GM19372 (cell line): Measurements from ENCODE around the gene NT5C2.
A peak's percentile ranks its signal among the peaks of the same experiment; 100 is the strongest.
"Not testable (repeated sequence)": the region's sequence is repeated elsewhere in the genome, so short reads cannot be mapped to it uniquely, and the experiment has no call there.

ENCODE experiments used
- ATAC-seq: cut with Tn5 transposase; IDR thresholded peaks from one replicate; pipeline ENCODE4 v1.9.1; 2021; ENCODE audit warnings: mild to moderate bottlenecking, low read depth, moderate library complexity; ENCODE audit not compliant: unreplicated experiment

The NT5C2 gene

DNA sequence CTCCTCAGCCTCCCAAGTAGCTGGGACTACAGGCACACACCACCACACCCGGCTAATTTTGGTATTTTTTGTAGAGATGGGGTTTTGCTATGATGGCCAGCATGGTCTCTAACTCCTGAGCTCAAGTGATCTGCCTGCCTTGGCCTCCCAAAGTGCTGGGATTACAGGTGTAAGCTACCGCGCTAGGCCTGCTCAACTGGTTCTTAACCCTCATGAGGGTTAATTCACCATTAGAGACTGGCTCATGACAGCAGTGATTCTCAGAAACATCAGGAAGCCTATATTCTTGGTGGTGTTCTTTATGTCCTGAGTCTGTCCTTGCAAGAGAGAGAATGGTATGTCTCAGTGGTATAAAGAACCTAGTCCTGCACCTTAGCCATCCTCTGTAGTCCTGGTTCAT, 10.4 kb upstream of the NT5C2 start:
- no peak for ATAC-seq

DNA sequence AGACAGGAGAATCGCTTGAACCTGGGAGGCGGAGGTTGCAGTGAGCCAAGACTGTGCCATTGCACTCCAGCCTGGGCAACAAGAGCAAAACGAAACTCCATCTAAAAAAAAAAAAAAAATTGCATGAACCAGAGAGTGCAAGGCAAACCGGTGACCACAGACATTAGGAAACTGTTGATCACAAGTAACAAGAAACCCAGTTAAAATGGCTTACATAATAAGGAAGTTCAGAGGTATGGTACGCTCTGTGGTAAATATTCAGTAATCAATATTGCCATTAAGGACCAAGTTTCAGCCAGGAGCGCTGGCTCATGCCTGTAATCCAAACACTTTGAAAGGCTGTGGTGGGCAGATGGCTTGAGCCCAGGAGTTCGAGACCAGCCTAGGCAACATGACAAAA, 9.2 kb upstream of the NT5C2 start:
- no peak for ATAC-seq

DNA sequence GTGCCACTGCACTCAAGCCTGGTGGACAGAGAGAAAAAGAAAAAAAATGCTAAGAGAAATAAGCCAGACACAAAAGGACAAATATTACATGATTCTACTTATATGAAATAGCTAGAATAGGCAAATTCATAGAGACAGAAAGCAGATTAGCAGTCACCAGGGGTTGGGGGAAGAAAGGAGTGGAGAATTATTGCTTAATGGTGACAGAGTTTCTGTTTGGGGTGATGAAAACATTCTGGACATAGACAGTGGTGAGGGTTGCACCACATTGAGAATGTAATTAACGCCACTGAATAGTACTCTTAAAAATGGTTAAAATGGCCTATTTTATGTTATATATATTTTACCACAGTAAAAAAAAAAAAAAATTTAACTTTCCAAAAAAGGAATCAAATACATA, 6.4 kb upstream of the NT5C2 start:
- no peak for ATAC-seq

DNA sequence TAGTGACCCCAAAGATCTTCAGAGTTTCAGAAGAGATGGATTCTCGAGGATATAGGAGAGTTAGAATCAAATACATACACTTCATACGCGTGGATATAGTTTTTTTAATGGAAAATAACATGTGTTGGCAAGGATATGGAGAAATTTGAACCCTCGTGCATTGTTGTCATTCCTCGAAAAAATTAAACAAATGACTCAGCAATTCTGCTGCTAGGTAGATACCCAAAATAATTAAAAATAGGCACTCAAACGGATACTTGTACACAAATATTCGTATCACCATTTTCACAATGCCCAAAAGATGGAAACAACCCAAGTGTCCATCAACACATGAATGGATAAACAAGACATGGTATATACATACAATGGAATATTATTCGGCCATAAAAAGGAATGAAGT, 5.6 kb upstream of the NT5C2 start:
- no peak for ATAC-seq

DNA sequence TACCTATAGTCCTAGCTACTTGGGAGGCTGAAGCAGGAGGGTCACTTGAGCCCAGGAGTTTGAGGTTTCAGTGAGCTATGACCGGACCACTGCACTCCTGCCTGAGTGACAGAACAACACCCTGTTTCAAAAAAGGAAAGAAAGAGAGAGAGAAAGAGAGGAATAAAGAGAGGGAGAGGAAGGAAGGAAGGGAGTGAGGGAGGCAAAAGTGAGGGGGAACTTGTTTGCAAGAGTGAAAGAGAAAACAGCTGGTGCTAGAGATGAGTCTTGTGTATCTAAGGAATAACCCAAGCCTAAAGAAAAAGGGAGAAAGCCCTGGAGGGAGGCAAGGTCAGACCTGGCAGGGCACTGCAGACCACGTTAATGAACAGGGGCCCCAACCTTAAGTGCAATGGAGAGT, 4.8 kb upstream of the NT5C2 start:
- no peak for ATAC-seq

DNA sequence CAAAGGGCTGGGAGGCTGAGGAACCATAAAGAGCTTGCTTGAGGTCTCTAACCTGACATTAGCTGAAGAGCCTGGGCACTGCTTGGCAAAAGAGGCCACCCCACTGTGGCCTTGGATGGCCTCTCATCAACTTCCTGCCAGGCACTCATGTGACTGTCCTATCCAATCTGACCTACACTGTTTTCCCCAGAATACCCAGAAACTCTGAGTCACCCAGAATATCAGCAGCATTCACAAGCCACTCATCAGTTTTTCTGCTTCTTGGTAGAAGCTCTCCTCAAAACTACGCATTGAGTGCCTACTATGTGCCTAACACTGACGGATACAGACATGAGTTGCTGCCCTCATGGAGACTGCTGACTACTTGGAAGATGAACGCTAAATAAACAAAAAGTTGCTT, 4.1 kb upstream of the NT5C2 start:
- no peak for ATAC-seq

DNA sequence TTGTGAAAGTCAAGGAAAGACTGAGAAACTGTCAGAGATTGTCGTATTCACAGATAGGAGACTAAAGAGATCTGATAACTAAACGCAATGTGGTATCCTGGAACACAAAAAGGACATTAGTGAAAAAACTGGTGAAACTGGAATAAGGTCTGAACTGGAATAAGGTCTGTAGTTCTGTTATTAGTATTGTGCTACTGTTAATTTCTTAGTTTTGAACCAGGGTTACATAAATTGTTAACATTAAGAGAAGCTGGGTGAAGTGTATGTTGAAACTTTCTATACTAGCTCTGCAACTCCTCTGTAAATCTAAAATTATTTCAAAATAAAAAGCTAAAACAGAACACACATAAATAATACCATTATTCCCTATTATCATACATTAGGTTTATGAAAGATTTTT, 3.4 kb upstream of the NT5C2 start:
- ATAC-seq = no peak

DNA sequence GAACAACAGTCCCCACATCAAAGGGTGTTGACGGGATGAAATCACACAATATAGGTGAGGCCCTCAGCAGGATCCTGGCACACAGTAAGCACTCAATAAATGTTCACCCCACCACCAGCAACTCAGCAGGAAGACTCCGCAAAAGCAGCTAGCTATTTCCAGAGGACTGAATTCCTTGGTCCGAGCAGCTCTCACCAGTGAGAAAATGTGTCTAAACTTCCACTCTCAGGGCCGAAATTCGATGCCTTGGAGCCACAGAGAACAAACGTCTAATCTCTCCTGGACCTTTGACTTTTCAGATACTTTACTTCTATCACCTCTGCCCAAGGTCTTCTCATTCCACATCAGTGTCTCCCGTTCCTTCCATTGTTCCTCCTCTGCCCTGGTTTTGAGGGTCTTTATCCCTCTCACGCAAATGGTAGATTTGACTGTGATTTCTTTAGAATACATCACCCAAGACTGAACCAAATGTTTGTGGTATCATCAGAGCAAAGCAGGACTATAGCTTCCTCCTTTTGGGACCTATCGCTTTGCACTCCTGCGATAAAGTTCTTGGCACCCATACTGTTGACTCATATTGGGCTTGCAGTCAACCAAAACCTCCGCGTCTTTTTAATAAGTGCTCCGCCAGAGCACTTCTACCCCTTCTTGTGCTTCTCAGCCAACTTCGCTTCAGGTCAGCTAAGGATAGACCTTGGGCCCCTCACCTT, 903 bp upstream of the NT5C2 start:
- no peak for ATAC-seq

DNA sequence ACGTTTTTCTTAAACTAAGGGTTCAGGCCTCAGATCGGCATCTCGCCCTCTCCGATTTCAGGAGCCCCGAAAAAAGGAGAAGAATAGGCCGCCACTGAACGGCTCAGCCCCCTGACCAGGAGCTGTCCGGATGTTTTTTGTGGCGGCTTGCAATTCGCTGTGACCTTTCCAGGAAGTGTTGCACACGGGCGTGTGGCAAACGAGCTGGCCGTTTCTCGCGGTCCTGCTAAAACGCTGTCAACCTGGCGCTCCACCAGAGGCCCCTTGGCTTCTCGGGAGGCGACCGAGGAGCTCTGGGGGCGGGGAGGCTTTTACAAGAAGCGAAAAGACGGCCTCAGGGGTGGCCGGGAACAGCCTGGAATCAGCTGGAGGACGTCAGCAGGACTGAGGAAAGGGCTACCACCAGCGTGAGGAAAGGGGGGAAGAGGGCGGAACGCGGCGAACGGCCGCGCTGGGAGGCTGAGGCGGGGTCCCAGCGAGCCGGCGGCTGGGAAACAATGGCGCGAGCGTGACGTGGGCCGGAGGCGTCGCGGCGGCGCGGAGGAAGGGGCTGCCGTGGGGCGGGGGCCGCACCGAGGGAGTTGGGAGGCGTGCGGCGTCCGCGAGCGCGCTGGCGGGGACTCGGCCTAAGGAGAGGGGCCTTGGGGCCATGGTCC, 493 bp downstream of the NT5C2 start:
- ATAC-seq = peak; percentile 52

DNA sequence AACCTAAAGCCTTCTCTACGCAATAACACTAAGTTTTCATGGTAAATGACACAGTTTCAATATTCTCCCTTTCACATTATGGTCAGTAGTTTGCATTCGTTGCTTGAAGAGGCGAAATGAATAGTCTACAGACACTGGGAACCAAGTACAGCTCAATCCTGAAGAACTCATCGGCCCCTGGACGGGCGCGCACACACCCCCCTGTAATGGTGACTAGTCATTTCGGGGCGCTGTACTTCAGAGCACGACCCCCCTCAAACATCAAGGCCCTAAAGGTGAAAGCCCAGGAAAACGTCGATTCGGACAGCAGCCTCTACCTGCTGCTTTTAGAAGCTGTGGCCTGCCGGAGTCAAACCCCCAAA, 1.0 kb downstream of the NT5C2 start:
- no peak for ATAC-seq

DNA sequence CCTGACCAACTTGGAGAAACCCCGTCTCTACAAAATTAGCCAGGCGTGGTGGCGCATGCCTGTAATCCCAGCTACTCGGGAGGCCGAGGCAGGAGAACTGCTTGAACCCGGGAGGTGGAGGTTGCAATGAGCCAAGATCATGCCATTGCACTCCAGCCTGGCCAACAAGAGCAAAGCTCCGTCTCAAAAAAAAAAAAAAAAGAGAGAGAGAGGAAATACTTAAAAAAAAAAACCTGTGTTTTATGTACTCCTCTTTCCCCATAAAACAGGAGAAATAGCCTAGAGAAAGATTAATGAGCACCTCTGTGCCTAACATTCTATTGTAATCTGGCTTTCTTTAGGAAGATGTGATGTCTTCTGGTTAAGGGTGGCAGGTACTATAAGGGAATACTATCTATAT, 1.9 kb downstream of the NT5C2 start:
- ATAC-seq = not testable (repeated sequence)

DNA sequence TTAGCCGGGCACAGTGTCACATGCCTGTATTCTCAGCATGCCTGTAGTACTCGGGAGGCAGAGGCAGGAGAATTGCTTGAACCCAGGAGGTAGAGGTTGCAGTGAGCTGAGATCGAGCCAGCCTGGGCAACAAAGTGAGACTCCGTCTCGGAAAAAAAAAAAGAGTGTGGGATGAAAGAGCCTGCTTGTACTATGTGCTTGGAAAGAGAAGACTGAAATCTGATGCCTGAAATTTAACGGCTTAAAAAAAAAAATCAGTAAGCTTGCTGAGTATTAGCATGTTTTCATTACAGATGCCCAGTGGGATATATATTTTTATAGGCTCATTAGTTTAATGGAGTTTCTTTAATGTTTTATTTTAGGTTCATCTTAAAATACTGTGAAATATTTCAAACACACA, 4.2 kb downstream of the NT5C2 start:
- no peak for ATAC-seq

DNA sequence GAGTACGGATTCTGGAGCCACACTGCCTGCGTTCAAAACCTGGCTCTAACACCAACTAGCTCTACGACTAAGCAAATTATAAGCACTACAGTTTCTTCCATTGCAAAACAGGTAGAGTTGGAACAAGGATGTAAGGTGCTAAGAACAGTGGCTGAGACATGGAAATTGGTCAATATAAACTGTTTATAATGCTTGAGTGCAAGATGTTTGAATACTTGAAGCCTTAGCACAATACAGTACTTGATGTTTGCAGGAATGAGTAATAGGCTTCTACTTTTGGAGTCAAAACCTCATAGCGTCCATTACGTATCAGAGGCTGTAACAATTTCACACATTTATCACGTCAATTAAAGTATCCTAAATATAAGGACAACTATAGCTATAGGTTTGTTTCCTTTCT, 6.9 kb downstream of the NT5C2 start:
- no peak for ATAC-seq

DNA sequence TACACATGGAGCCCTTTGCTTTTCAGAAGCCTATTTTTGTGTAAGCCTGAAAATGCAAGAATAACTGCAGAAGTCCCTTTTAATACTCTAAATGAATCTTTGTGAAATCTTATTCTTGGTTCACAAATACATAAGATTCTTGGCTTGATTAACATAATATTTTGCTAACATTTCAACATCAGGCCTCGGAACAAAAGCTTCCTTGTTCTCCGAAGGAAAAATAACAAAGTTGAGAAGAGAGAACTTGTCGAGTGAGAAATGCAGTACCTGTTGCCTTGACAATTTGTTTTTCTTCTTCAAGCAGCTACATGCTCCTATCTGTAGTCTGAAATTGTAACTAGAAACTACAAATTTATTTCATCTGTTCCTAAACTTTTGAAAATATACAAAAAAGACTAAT, 8.5 kb downstream of the NT5C2 start:
- ATAC-seq = no peak

DNA sequence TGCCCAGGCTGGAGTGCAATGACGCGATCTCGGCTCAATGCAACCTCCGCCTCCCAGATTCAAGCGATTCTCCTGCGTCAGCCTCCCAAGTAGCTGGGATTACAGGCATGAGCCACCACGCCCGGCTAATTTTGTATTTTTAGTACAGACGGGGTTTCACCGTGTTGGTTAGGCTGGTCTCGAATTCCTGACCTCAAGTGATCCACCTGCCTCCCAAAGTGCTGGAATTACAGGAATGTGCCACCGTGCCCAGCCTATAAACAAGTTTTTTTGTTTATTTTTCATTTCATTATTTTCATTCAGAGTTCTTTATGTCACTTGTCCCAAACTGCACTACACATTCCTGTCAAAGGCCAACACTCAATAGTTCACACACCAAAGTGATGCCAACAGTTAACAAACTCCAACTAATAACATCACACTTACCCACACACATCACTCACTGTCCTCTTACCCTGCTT, 9.1 kb downstream of the NT5C2 start:
- not testable (repeated sequence) for ATAC-seq

DNA sequence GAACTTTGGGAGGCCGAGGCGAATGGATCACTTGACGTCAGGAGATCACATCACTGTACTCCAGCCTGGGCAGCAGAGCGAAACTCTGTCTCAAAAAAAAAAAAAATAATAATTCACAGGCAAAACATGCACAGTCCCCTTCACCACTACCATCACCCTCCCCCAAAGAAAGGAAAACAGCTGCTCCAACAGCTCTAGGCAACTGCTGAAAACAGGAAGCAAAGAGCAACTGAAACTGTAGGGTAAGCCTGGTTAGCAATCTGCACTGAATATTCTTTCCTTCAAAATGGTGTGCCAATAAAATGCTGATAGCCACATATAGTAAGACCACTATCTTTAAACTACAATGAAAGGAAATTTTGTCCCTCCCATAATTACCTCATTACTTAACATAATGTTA, 11.8 kb downstream of the NT5C2 start:
- ATAC-seq = no peak

DNA sequence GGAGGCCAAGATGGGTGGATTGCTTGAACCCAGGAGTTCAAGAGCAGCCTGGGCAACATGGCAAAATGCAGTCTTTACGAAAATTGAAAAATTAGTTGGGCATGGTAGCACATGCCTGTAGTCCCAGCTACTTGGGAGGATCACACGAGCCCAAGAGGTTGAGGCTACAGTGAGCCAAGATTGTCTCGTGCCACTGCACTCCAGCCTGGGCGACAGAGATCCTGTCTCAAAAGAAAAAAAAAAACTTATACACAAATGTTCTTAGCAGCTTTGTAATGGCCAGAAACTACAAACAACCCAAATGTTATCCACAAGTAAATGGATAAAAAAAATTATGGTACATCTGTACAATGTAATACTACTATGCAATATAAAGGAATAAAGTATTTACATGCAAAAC, 12.6 kb downstream of the NT5C2 start:
- no peak for ATAC-seq

DNA sequence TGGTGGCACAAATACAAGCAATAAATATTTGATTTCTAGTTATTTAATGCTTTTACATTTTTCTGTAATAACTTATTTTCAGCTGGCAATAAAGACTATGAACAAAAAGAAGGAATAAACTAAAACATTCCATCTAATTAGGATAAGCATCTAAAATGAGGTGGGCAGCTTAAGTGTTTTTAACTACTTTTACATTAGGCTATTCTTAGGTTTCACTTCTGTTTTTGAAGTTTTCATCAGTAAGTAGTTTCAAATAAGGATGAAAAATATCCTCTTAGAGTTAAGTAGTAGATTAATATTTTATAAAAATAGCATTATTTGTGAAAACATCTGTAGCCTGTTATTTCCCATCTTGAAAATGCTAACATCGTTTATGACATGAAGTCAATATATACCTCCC, 15.9 kb downstream of the NT5C2 start:
- no peak for ATAC-seq

DNA sequence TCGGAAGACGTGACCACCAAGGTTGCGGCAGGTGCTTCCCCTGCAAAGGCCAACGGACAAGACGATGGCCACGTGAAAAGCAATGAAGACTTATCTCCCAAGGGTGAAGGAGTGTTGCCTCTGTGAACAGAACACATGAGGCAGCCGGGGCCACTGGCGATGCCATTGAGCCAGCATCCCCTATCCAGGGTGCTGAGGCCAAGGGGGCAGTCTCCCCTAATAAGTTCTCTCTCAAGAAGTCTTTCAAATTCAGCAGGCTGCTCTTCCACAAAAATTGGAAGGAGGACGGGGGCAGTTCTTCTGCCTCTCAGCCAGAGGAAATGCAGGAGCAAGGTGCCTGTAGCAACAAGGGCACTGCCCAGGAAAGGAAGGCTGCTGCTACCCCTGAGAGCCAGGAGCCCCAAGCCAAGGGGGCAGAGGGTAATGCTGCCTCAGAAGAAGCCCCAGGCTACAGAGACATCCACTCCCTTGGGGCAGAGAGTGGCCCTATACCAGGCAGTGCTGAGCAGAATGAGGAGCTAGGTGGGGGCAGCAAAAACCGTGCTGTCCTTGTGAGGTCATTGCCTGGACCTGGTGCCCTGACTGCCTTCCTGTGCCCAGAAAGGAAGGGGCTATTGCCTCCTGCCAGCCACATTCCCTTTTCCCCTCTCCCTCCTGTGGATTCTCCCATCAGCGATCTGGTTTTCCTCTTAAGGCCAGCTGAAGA, 17.3 kb downstream of the NT5C2 start:
- no peak for ATAC-seq

DNA sequence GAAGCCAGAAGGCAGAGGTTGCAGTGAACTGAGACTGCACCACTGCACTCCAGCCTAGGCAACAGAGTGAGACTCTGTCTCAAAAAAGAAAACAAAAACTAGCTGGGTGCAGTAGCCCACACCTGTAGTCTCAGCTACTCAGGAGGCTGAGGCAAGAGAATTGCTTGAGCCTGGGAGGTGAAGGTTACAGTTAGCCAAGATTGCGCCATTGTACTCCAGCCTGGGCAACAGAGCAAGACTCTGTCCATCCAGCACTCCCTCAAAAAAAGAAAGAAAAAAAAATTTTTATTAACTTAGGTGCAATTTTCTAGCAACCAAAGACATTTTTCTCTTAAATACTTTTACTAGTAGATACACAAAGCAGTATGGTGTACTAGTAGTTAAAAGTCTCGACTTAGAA, 18.7 kb downstream of the NT5C2 start:
- ATAC-seq = not testable (repeated sequence)

DNA sequence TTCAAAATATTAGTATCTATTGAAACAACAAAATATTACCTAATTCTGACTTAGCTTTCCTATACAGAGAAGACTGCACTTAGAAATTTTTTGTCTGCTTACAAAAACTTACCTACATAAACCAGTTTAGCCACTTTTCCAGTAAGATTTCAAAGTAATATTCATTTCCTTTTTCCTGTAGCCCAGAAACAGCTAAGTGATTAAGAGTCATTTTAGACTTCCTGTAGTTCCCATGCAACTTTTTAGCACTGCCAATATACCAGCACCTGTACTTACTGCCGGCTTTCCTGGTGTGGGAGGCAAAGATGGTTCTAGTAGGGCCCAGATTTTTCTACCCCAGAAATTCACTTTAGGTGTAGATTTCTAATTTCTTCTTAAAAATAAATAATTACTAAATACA, 21.8 kb downstream of the NT5C2 start:
- no peak for ATAC-seq

DNA sequence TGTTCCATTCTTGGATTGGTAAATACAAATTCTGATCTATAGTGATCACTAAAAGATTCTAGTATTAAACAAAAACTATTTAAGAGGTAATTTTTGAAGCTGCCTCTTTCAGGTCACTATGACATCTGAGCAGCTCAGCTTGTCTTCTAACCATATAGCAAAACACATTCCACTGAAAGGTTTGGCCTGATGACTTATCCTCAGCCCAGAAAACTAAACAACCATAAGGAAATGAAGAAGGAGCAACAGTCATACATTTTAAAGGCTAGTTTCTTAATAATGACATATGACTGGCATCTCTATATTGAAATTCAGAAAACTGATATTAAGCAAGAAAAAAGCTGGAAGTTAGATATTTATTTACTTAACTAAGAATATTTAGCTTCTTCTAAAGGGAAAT, 24.6 kb downstream of the NT5C2 start:
- no peak for ATAC-seq
